GM18508 (cell line): ENCODE data around the gene TNFRSF9.

ENCODE experiments used
- ATAC-seq: cut with Tn5 transposase; IDR thresholded peaks from one replicate; pipeline ENCODE4 v1.9.1; 2021; ENCODE audit warnings: moderate number of reproducible peaks; ENCODE audit not compliant: insufficient read depth, unreplicated experiment

The TNFRSF9 gene

DNA sequence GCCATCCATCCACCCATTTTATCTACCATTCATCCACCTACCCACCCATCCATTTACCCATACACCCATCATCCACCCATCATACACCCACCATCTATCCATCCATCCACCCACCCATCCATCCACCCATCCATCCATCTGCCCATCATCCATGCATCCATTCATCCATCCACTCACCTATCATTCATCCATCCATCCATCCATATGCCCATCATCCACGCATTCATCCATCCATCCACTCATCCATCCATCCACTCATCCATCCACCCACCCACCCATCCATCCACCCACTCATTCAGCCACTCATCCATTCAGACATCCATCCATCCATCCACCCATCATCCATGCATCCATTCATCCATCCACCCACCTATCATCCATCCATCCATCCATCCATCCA is 55.9 kb downstream of the TNFRSF9 start:
- ATAC-seq, result no peak

DNA sequence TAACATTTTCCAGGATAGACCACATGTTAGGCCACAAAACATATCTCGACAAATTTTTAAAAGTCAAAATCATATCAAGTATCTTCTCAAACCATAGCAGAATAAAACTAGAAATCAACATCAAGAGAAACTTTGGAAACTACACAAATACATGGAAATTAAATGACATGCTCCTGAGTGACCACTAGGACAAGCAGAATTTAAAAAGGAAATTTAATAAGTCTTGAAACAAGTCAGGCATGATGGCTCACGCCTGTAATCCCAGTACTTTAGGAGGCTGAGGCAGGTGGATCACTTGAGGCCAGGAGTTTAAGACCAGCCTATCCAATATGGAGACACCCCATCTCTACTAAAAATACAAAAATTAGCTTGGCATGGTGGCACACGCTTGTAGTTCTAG is 61.4 kb downstream of the TNFRSF9 start:
- ATAC-seq, result no peak

DNA sequence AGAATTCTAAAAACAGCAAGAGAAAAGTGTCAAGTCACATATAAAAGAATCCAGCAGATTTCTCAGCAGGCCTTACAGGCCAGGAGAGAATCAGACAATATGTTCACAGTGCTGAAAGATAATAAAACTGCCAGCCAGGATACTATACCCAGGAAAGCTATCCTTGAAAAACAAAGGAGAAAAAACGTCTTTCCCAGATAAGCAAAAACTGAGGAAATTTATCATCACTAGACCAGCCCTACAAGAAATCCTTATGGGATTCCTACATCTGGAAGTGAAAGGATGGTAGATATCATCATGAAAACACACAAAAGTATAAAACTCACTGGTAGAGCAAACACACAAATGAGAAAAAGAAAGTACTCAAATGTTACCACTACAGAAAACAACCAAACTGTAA is 62.6 kb downstream of the TNFRSF9 start:
- no peak for ATAC-seq

DNA sequence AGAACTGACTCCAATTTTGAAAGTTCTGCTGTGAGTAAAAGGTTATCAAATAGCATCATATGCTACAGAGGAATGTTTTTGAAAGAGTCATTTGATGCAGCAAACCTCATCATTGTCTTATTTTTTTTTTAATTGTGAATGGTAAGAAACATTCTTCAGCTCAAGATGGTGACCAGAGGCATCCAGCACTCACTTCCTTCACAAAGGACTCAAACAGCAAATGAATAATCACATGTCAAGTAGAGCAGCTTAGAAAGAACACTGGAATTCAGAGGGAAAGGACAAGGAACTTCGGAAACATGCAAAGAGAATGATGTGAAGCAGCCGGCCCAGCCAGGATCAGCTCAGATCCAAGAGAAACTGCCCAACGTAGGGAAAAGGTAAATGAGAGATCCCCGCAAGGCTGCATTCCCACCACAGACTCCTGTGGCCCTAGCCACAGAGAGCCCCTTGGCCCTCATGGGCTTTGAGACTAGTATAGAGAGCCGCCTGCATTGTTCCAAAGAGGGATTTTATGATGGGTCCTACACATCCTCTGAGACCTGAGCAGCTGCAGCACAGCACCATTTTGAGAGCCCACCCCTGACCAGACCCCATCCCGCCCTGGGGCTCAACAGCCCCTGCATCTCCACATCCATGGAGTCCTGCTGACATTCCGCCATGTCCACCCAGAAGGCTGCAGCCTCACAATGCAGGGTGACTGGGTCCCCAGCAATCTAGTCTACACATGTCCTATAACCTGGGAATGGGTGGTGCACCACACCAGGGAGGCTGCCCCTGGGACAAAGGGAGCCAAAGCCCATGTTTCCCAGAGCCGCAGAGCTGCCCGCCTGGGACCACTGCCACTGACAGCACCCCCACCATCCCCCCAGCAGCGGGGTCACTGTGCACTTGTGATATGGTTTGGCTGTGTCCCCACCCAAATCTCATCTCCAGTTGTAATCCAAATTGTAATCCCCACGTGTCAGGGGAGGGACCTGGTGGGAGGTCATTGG is 66.5 kb downstream of the TNFRSF9 start:
- ATAC-seq, result no peak

DNA sequence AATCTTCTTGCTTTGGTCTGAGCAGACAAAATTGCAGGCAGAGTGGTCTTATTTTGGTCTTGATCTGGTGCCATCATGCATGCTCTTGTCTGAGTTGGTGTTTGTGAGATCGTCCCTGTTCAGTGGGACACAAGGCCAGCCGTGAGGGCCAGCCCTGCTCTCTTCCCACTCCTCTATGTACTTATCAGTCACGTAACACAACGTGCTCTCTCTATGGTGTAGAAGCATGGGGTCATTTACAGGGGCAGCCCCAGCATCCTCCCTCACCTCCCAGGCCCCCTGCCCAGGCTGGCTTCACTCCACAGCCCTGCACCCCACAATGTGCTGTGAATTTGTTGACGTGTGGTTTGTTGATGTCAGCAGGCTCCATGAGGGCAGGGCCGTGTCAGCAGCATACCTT is 69.5 kb downstream of the TNFRSF9 start:
- ATAC-seq, result no peak

DNA sequence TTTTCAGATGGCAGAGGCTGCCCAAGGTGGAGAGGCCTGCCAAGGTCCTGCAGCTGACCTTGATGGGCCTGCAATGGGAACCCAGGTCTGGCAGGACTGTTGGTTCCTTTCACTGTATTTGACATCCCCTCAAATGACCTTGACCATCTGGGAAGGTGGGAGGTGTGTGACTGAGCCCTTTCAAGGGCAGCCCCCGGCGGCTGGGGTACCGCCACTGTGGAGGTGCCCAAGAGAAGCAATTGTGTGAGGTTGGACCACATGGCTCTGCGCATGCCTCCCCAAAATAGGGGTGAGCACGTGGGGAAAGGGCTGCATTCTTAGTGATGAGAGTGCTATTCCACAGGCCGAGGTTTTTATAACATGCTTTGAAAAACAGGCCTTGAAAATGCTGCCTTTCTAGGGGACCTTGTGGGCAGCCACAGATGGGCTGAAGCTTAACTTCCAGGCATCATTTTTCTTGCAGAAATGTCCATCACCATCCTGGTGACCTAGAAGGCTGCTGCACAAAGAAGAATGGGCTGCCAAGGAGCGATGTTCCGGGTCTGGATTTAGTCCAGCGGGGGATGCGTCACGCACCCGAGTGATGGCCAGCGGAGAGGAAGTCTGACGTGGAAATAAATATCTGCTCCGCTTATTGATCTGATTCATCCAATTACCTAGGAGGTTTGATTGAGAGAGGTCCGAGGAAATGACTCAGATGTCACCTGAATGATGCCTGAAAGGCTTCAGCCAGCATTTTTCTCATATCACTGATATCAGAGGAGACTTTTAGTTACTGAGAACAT is 71.3 kb downstream of the TNFRSF9 start:
- ATAC-seq, result no peak

DNA sequence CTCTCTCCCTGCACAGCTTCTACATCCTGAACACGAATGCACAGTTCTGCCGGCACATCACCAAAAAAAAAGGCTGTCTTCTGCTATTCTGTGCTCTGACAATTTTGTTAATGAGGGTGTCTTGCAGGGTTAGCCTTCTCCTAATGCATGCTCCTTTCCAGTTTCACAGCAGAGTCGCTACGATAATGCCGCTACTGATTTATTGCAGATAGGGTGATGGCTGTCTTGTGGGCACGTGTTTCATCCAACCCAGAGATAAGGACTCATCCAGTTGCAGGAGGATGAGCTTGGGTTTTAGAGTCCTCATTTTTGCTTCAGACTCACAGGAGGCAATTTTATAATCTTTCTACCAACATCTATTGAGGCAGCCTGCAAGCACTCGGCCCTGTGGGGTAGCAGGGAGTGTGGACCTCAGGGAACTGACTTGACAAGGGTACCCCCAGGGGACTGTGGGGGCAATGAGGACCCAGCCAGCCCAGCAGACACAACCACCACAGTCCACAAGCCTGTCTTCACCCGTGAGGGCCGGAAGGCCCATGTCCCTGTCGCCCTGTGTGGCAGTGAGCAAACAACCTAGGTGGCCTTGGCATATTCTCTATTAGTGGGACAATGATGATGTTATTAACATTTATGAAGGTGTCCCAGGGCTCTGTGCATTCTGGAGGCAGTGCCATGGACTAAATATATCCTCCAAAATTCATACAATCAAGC is 72.4 kb downstream of the TNFRSF9 start:
- no peak for ATAC-seq

DNA sequence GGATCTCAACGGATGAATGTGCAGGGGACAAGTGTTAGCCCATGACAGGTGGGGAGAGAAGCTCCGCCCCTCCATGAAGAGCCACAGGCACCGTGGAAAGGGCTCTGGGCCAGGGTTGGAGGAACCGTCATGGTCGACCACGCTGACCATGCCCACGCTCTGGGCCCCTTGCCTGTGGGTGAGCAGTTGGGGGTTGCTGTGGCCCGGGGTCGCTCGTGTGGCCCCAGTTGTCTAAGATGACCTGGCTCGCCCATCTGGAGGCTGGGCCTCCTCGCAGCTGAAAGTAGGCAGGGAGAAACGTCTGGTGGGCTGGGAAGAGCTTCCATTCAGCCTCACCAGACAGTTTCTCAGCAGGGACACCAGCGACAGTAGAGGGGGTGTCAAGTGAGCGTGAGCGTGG is 74.7 kb downstream of the TNFRSF9 start:
- ATAC-seq, result no peak
